Gastroesophageal sphincter (tissue), 4 donors: Measurements from ENCODE around the gene NRDC. TPM values are rescaled to one million over a fixed set of nuclear protein-coding genes. Genes with fewer than 3 reads are reported as not detected.

ENCODE experiments used
- ATAC-seq: fragments of 150-250 bp; one replicate; pipeline ENCODE4 v1.9.1; 2016; ENCODE audit warnings: mild to moderate bottlenecking, moderate library complexity
- H3K27ac ChIP-seq, 4 donors: fragments of 200-600 bp; sonication (generic) in 3 of 4; 1 replicate in 3 of 4; 2 replicates in 1 of 4; pipeline ENCODE4 v1.5.1; 2016 to 2019
- H3K27me3 ChIP-seq: fragments of 200-600 bp; sonication (generic); one replicate; pipeline ENCODE4 v1.5.1; 2019
- H3K36me3 ChIP-seq, 2 donors: fragments of 200-600 bp; sonication (generic); one replicate each; pipeline ENCODE4 v1.5.1; 2019; ENCODE audit warnings: control low read depth in 1 of 2
- H3K4me1 ChIP-seq, 3 donors: fragments of 200-600 bp; sonication (generic); 1 replicate in 2 of 3; 2 replicates in 1 of 3; pipeline ENCODE4 v1.5.1; 2016 to 2019; ENCODE audit warnings: control low read depth in 2 of 3
- H3K4me3 ChIP-seq, 2 donors: fragments of 200-600 bp; sonication (generic); one replicate each; pipeline ENCODE4 v1.5.1; 2019; ENCODE audit warnings: mild to moderate bottlenecking in 1 of 2, moderate library complexity in 1 of 2
- H3K9me3 ChIP-seq, 3 donors: fragments of 200-600 bp; sonication (generic); one replicate each; pipeline ENCODE4 v1.5.1; 2017 to 2019; ENCODE audit warnings: control low read depth in 2 of 3
- CTCF ChIP-seq, 4 experiments: fragments of 200-600 bp in 2 of 4; fragments of 450-650 bp in 2 of 4; sonication (generic) in 1 of 4; IDR thresholded peaks; one replicate each; pipeline ENCODE4 v1.5.1; 2017 to 2019; ENCODE audit warnings: antibody characterized with exemption in 4 of 4, mild to moderate bottlenecking in 2 of 4, moderate library complexity in 2 of 4
- EP300 ChIP-seq: sonication (generic); formaldehyde crosslinking; IDR thresholded peaks from one replicate; pipeline ENCODE4 v1.6.1; 2017; ENCODE audit warnings: antibody characterized with exemption, mild to moderate bottlenecking
- POLR2A ChIP-seq, 2 donors: fragments of 450-650 bp; IDR thresholded peaks; one replicate each; pipeline ENCODE4 v1.6.1; 2017; ENCODE audit warnings: antibody characterized with exemption in 2 of 2, mild to moderate bottlenecking in 2 of 2, moderate library complexity in 1 of 2
- POLR2AphosphoS5 ChIP-seq: sonication (generic); formaldehyde crosslinking; IDR thresholded peaks from one replicate; pipeline ENCODE4 v1.6.1; 2017; ENCODE audit warnings: antibody characterized with exemption
- WGBS, 2 donors: methylation state at CpG; one replicate each; pipeline ENCODE4 v1.1.5; 2018; ENCODE audit warnings: low coverage in 1 of 2; 5-methylcytosine and 5-hydroxymethylcytosine counted together
- total RNA-seq, 4 donors: library from RNA; depleted of rRNA; stranded (reverse); fragments of >200 nt; gene quantifications; one replicate each; pipeline ENCODE4 v1.1.0, GENCODE V29; 2016

Gene NRDC
- total RNA-seq, 4 donors from 2014 or later, result 61.1 to 78.1 (median 67.5) TPM

- Histone ChIP-seq H3K4me1 (no peaks in the 10 kb centered on the region), H3K36me3 (peaks cover 0 to 38% of the 10 kb centered on the region in 2 donors), H3K9me3 (no peaks in the 10 kb centered on the region), H3K4me3 (no peak overlapping the region), H3K27ac (no peak overlapping the region), H3K27me3 (no peaks in the 10 kb centered on the region)
- ATAC-seq, result no peak
- TF ChIP-seq POLR2A (IDR thresholded peaks at IDR 0.05), result no peak
Measured at GRCh38 chr1:51753969-51754368, 124.6 kb downstream of the NRDC start.

- Histone ChIP-seq H3K4me3 (no peak overlapping the region), H3K27me3 (no peaks in the 10 kb centered on the region), H3K4me1 (no peaks in the 10 kb centered on the region), H3K36me3 (peaks cover 0 to 42% of the 10 kb centered on the region in 2 donors), H3K27ac (no peak overlapping the region), H3K9me3 (no peaks in the 10 kb centered on the region)
- no peak for ATAC-seq
- WGBS, 2 donors, result 90% methylated on average over 11 of the region's 11 CpGs
- TF ChIP-seq EP300, result no peak
- no peak for TF ChIP-seq POLR2AphosphoS5
- TF ChIP-seq POLR2A (IDR thresholded peaks at IDR 0.05), result no peak
- no peak for TF ChIP-seq CTCF (IDR thresholded peaks at IDR 0.05)
Measured at GRCh38 chr1:51752073-51752948, 126.2 kb downstream of the NRDC start.

GRCh38 chr1:51750729-51751128 is 127.8 kb downstream of the NRDC start:
- Histone ChIP-seq H3K4me1 (no peaks in the 10 kb centered on the region), H3K27ac (no peak overlapping the region), H3K36me3 (peaks cover 0 to 42% of the 10 kb centered on the region in 2 donors), H3K4me3 (no peak overlapping the region), H3K27me3 (no peaks in the 10 kb centered on the region), H3K9me3 (no peaks in the 10 kb centered on the region)
- no peak for ATAC-seq
- no peak for TF ChIP-seq POLR2A (IDR thresholded peaks at IDR 0.05)
- no peak for TF ChIP-seq EP300
- no peak for TF ChIP-seq POLR2AphosphoS5
- no peak for TF ChIP-seq CTCF (IDR thresholded peaks at IDR 0.05)
- 100% methylated on average over 1 of the region's 1 CpG for WGBS, 2 donors

- H3K9me3 ChIP-seq, result no peaks in the 10 kb centered on the region
- WGBS, 2 donors, result 86 to 92% methylated on average over 3 of the region's 3 CpGs
- no peaks in the 10 kb centered on the region for H3K4me1 ChIP-seq
- peaks cover 0 to 37% of the 10 kb centered on the region in 2 donors for H3K36me3 ChIP-seq
- no peak overlapping the region for H3K4me3 ChIP-seq
- no peak overlapping the region for H3K27ac ChIP-seq
- no peak for ATAC-seq
- H3K27me3 ChIP-seq, result no peaks in the 10 kb centered on the region
- TF ChIP-seq POLR2A (IDR thresholded peaks at IDR 0.05) (no peak), CTCF (IDR thresholded peaks at IDR 0.05) (no peak), POLR2AphosphoS5 (no peak), EP300 (no peak)
Measured at GRCh38 chr1:51750218-51750617, 128.3 kb downstream of the NRDC start.

- H3K4me3 ChIP-seq, result no peak overlapping the region
- 94 to 97% methylated on average over 3 of the region's 3 CpGs for WGBS, 2 donors
- no peaks in the 10 kb centered on the region for H3K9me3 ChIP-seq
- TF ChIP-seq EP300, result no peak
- no peak for TF ChIP-seq POLR2A (IDR thresholded peaks at IDR 0.05)
- no peak for TF ChIP-seq CTCF (IDR thresholded peaks at IDR 0.05)
- no peak for TF ChIP-seq POLR2AphosphoS5
- H3K27ac ChIP-seq, result no peak overlapping the region
- no peaks in the 10 kb centered on the region for H3K27me3 ChIP-seq
- ATAC-seq, result no peak
- peaks cover 0 to 32% of the 10 kb centered on the region in 2 donors for H3K36me3 ChIP-seq
- H3K4me1 ChIP-seq, result peaks cover 0 to 10% (median 7%) of the 10 kb centered on the region in 3 donors
Measured at GRCh38 chr1:51749151-51749550, 129.4 kb downstream of the NRDC start.
